Measurements from ENCODE around the gene BPNT1. TPM values are rescaled to one million over a fixed set of nuclear protein-coding genes. Genes with fewer than 3 reads are reported as not detected.
"Not testable (repeated sequence)": the region's sequence is repeated elsewhere in the genome, so short reads cannot be mapped to it uniquely, and the experiment has no call there.

BPNT1 gene
- total and polyA plus RNA-seq, 2 donors (not counting 1 experiment from before 2014, with no cell fraction given): 23.8 to 51.2 TPM

DNA sequence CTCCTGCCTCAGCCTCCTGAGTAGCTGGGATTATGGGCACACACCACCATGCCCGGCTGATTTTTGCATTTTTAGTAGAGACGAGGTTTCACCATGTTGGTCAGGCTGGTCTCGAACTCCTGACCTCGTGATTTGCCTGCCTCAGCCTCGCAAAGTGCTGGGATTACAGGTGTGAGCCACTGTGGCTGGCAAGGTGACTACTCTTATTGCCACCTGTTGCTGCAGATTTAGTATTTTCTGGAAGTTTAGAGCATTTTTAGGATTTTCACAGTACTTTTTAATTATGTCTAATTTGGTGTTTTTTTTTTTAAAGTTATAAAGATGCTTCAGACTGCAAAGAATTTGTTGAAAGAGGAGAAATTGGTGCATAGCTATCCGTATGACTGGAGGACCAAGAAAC is 20.9 kb upstream of the BPNT1 start:
- not testable (repeated sequence) for H3K9ac ChIP-seq (ENCODE audit: insufficient read depth, low read length); H2AFZ ChIP-seq (ENCODE audit: low read length); H3K27ac ChIP-seq (ENCODE audit: insufficient read depth, low read length); H3K4me2 ChIP-seq (ENCODE audit: extremely low read depth, insufficient read depth, low read length); H3K27me3 ChIP-seq (ENCODE audit: control insufficient read depth, insufficient read depth, low read length); DNase-seq (ENCODE audit: low read depth in 2 of 2); H3K79me2 ChIP-seq (ENCODE audit: control insufficient read depth, insufficient read depth, low read length); H3K9me3 ChIP-seq (ENCODE audit: control insufficient read depth, insufficient read depth, low read depth, low read length); H3K4me1 ChIP-seq (ENCODE audit: control insufficient read depth, extremely low read depth, insufficient read depth, low read length); H4K20me1 ChIP-seq (ENCODE audit: control insufficient read depth, extremely low read depth, insufficient read depth, low read length); H3K4me3 ChIP-seq (replicated peaks in 1 of 4; ENCODE audit: control extremely low read depth in 1 of 4, insufficient read depth in 1 of 4, low read depth in 3 of 4, low read length in 4 of 4); H3K36me3 ChIP-seq (ENCODE audit: control insufficient read depth, insufficient read depth, low read length)

- Histone ChIP-seq H3K4me2 (ENCODE audit: extremely low read depth, insufficient read depth, low read length) (no peak overlapping the region), H3K27me3 (ENCODE audit: control insufficient read depth, insufficient read depth, low read length) (no peaks in the 10 kb centered on the region), H3K79me2 (ENCODE audit: control insufficient read depth, insufficient read depth, low read length) (peaks cover 10% of the 10 kb centered on the region), H3K4me1 (ENCODE audit: control insufficient read depth, extremely low read depth, insufficient read depth, low read length) (peaks cover 4% of the 10 kb centered on the region), H3K9ac (ENCODE audit: insufficient read depth, low read length) (no peak overlapping the region), H4K20me1 (ENCODE audit: control insufficient read depth, extremely low read depth, insufficient read depth, low read length) (no peaks in the 10 kb centered on the region), H3K36me3 (ENCODE audit: control insufficient read depth, insufficient read depth, low read length) (peaks cover 3% of the 10 kb centered on the region), H3K4me3 (replicated peaks in 1 of 4; ENCODE audit: control extremely low read depth in 1 of 4, insufficient read depth in 1 of 4, low read depth in 3 of 4, low read length in 4 of 4) (no peak overlapping the region), H3K27ac (ENCODE audit: insufficient read depth, low read length) (no peak overlapping the region), H3K9me3 (ENCODE audit: control insufficient read depth, insufficient read depth, low read depth, low read length) (no peaks in the 10 kb centered on the region), H2AFZ (ENCODE audit: low read length) (no peak overlapping the region)
- TF ChIP-seq CTCF (conservative IDR thresholded peaks at IDR 0.05 in 1 of 2, IDR thresholded peaks at IDR 0.05 in 1 of 2; ENCODE audit: low read depth in 1 of 2, low read length in 2 of 2) (no peak), EZH2 (IDR thresholded peaks at IDR 0.05; ENCODE audit: low read length, missing control alignments) (no peak)
- DNase-seq (ENCODE audit: low read depth in 2 of 2): no peak
Observed at GRCh38 chr1:220099826-220100225, 10.2 kb upstream of the BPNT1 start.

DNA sequence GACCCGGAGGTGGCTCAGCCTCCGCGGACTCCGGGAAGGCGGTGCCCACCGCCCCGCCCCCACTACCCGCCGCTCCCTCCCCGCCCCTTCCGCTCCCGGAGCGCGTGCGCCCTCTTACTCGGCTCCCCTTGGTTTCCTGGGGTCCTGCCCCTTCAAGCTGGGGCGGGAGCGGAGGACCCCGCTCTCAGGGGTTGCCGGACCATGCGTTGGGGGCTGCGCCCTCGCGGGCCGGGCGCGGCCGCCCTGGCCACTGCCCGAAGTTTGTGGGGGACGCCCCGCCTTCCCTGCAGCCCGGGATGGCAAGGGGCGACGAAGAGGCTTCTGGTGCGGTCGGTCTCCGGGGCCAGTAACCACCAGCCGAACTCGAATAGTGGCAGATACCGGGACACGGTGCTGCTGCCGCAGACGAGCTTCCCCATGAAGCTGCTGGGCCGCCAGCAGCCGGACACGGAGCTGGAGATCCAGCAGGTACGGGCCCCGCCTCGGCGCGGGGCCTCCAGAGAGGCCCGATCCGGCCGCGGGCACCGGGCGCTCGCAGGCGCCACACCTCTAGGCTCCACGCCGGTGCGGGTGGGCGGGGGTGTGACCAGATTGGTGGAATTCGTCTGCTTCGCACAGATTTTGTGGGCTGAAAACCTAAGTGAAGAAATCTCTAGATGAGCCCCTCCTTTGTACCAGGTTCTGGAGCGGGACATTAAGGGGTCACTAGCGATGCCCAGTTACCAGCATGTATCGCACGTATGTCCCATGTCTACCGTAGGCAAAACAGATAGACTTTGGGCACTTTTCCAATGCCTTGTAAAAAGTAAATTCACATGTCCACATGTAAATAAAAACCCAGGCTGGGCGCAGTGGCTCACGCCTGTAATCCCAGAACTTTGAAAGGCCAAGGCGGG is 4.7 kb upstream of the BPNT1 start, which contains the start of gene IARS2:
TSS of gene IARS2 (plus strand) at position 117 of the 896 bp plus-strand sequence. CDS start at position 202, 85 bp downstream.
- peak within 1 kb of the TSS; percentile 82 for H2AFZ ChIP-seq (ENCODE audit: low read length)
- H3K4me3 ChIP-seq (replicated peaks in 1 of 4; ENCODE audit: control extremely low read depth in 1 of 4, insufficient read depth in 1 of 4, low read depth in 3 of 4, low read length in 4 of 4): peak within 1 kb of the TSS; percentile 75 to 96 (median 84)
- no peaks in the 10 kb centered on the region for H3K9me3 ChIP-seq (ENCODE audit: control insufficient read depth, insufficient read depth, low read depth, low read length)
- H4K20me1 ChIP-seq (ENCODE audit: control insufficient read depth, extremely low read depth, insufficient read depth, low read length): no peaks in the 10 kb centered on the region
- peaks cover 2% of the 10 kb centered on the region for H3K36me3 ChIP-seq (ENCODE audit: control insufficient read depth, insufficient read depth, low read length)
- peak within 1 kb of the TSS; percentile 67 for H3K9ac ChIP-seq (ENCODE audit: insufficient read depth, low read length)
- no peak for TF ChIP-seq CTCF (conservative IDR thresholded peaks at IDR 0.05 in 1 of 2, IDR thresholded peaks at IDR 0.05 in 1 of 2; ENCODE audit: low read depth in 1 of 2, low read length in 2 of 2)
- TF ChIP-seq EZH2 (IDR thresholded peaks at IDR 0.05; ENCODE audit: low read length, missing control alignments): no peak
- H3K79me2 ChIP-seq (ENCODE audit: control insufficient read depth, insufficient read depth, low read length): peaks cover 14% of the 10 kb centered on the region
- H3K4me1 ChIP-seq (ENCODE audit: control insufficient read depth, extremely low read depth, insufficient read depth, low read length): peaks cover 4% of the 10 kb centered on the region
- no peaks in the 10 kb centered on the region for H3K27me3 ChIP-seq (ENCODE audit: control insufficient read depth, insufficient read depth, low read length)
- H3K27ac ChIP-seq (ENCODE audit: insufficient read depth, low read length): peak within 1 kb of the TSS; percentile 30
- DNase-seq (ENCODE audit: low read depth in 2 of 2): peak; percentile 80 to 83
- H3K4me2 ChIP-seq (ENCODE audit: extremely low read depth, insufficient read depth, low read length): peak within 1 kb of the TSS; percentile 75
